Hematopoietic multipotent progenitor cell treated with erythropoietin and hydrocortisone succinate and interleukin-3 and kit ligand, for 15 days (in vitro differentiated cells): ENCODE measurements around the gene LARGE1.

Experiments used
- DNase-seq: peaks from one replicate; pipeline ENCODE4 v3.0.0-alpha.2; 2015; ENCODE audit warnings: low spot score

The LARGE1 gene

GRCh38 chr22:33819743-33820142, 100.5 kb downstream of the LARGE1 start:
- no peak for DNase-seq

- DNase-seq, result no peak
Measured at GRCh38 chr22:33817512-33818127, 102.7 kb downstream of the LARGE1 start.

GRCh38 chr22:33812360-33812977, 107.8 kb downstream of the LARGE1 start:
- no peak for DNase-seq

GRCh38 chr22:33811686-33812085, 108.6 kb downstream of the LARGE1 start:
- DNase-seq, result no peak

- DNase-seq, result no peak
Measured at GRCh38 chr22:33811208-33811607, 109.1 kb downstream of the LARGE1 start.

- no peak for DNase-seq
Measured at GRCh38 chr22:33807470-33807869, 112.8 kb downstream of the LARGE1 start.

- no peak for DNase-seq
Measured at GRCh38 chr22:33806191-33806590, 114.1 kb downstream of the LARGE1 start.

GRCh38 chr22:33803371-33804282, 116.6 kb downstream of the LARGE1 start:
- DNase-seq, result no peak

- DNase-seq, result no peak
Measured at GRCh38 chr22:33798401-33798800, 121.9 kb downstream of the LARGE1 start.

GRCh38 chr22:33796494-33796893, 123.8 kb downstream of the LARGE1 start:
- no peak for DNase-seq

- no peak for DNase-seq
Measured at GRCh38 chr22:33793475-33793874, 126.8 kb downstream of the LARGE1 start.

GRCh38 chr22:33792832-33793231, 127.4 kb downstream of the LARGE1 start:
- DNase-seq, result no peak

GRCh38 chr22:33789690-33790253, 130.5 kb downstream of the LARGE1 start:
- no peak for DNase-seq

GRCh38 chr22:33788927-33789326, 131.3 kb downstream of the LARGE1 start:
- no peak for DNase-seq

GRCh38 chr22:33787645-33788456, 132.4 kb downstream of the LARGE1 start:
- DNase-seq, result no peak

- no peak for DNase-seq
Measured at GRCh38 chr22:33786149-33786548, 134.1 kb downstream of the LARGE1 start.

- DNase-seq, result no peak
Measured at GRCh38 chr22:33785283-33785968, 134.8 kb downstream of the LARGE1 start.

- no peak for DNase-seq
Measured at GRCh38 chr22:33781411-33781810, 138.9 kb downstream of the LARGE1 start.

GRCh38 chr22:33780531-33781136, 139.6 kb downstream of the LARGE1 start:
- DNase-seq, result no peak

GRCh38 chr22:33779243-33779642, 141.0 kb downstream of the LARGE1 start:
- DNase-seq, result no peak

GRCh38 chr22:33776491-33776890, 143.8 kb downstream of the LARGE1 start:
- DNase-seq, result no peak
